ENCODE results near the gene CCT5.
"Not testable (repeated sequence)": the region's sequence is repeated elsewhere in the genome, so short reads cannot be mapped to it uniquely, and the experiment has no call there.

CCT5 gene

GRCh38 chr5:10272053-10272874 is 22.2 kb downstream of the CCT5 start:
- H3K9me3 ChIP-seq (ENCODE audit: control insufficient read depth, insufficient read depth, low read depth, low read length): no peaks in the 10 kb centered on the region
- ChIA-PET CTCF (interaction anchor here (0.6 to 0.9 kb wide), 3 partner anchors 10 to 486 kb away, joined by 3 to 5 read pairs (median 3); no protein-coding TSS in a partner anchor), POLR2A (no interaction called here)
- H3K27ac ChIP-seq (ENCODE audit: extremely low read depth, low read depth, low read length): no peak overlapping the region
- TF ChIP-seq ZNF501 (tag by site-specific recombination; IDR thresholded peaks at IDR 0.05) (no peak), ZNF362 (tag by site-specific recombination; IDR thresholded peaks at IDR 0.05) (peak; percentile 70; the same call in 1 of the 2 replicates)
- H3K4me1 ChIP-seq (ENCODE audit: control insufficient read depth, insufficient read depth, low read length): no peaks in the 10 kb centered on the region
- H3K36me3 ChIP-seq (ENCODE audit: control insufficient read depth in 2 of 2, insufficient read depth in 1 of 2, low read length in 2 of 2): no peaks in the 10 kb centered on the region; a peak in 1 of 3 replicates
- no peak overlapping the region for H3K4me3 ChIP-seq (ENCODE audit: low read depth, low read length)

GRCh38 chr5:10272875-10273209 is 22.8 kb downstream of the CCT5 start:
- H3K36me3 ChIP-seq (ENCODE audit: control insufficient read depth in 2 of 2, insufficient read depth in 1 of 2, low read length in 2 of 2); H3K9me3 ChIP-seq (ENCODE audit: control insufficient read depth, insufficient read depth, low read depth, low read length); H3K27ac ChIP-seq (ENCODE audit: extremely low read depth, low read depth, low read length); H3K4me1 ChIP-seq (ENCODE audit: control insufficient read depth, insufficient read depth, low read length); H3K4me3 ChIP-seq (ENCODE audit: low read depth, low read length); POLR2A ChIA-PET: not testable (repeated sequence)
- CTCF ChIA-PET: interaction anchor here (0.6 to 0.9 kb wide), 3 partner anchors 9 to 486 kb away, joined by 3 to 5 read pairs (median 3); no protein-coding TSS in a partner anchor

- Histone ChIP-seq H3K4me1 (ENCODE audit: control insufficient read depth, insufficient read depth, low read length) (no peaks in the 10 kb centered on the region), H3K36me3 (ENCODE audit: control insufficient read depth in 2 of 2, insufficient read depth in 1 of 2, low read length in 2 of 2) (no peaks in the 10 kb centered on the region; a peak in 1 of 3 replicates), H3K4me3 (ENCODE audit: low read depth, low read length) (no peak overlapping the region), H3K27ac (ENCODE audit: extremely low read depth, low read depth, low read length) (no peak overlapping the region), H3K9me3 (ENCODE audit: control insufficient read depth, insufficient read depth, low read depth, low read length) (no peaks in the 10 kb centered on the region)
- ChIA-PET POLR2A (interaction anchor here (0.7 kb wide), 1 partner anchor 78 kb away, joined by 3 read pairs; the partner anchor contains the start of gene MARCHF6), CTCF (interaction anchor here (1.3 kb wide), 1 partner anchor 8 kb away, joined by 6 read pairs; no protein-coding TSS in a partner anchor)
- TF ChIP-seq ZNF248 (tag by site-specific recombination; IDR thresholded peaks at IDR 0.05) (no peak), ZNF521 (tag by site-specific recombination; IDR thresholded peaks at IDR 0.05) (no peak), ZNF704 (tag by site-specific recombination; IDR thresholded peaks at IDR 0.05) (no peak), ZNF561 (tag by site-specific recombination; IDR thresholded peaks at IDR 0.05; ENCODE audit: borderline replicate concordance) (no peak), ZNF266 (tag by site-specific recombination; IDR thresholded peaks at IDR 0.05; ENCODE audit: low read depth) (no peak), ZNF398 (tag by site-specific recombination; IDR thresholded peaks at IDR 0.05) (no peak), ZBTB17 (tag by site-specific recombination; IDR thresholded peaks at IDR 0.05) (no peak), ZBTB1 (tag by site-specific recombination; IDR thresholded peaks at IDR 0.05) (no peak), ZBTB10 (tag by site-specific recombination; IDR thresholded peaks at IDR 0.05) (no peak), ZSCAN23 (tag by site-specific recombination; IDR thresholded peaks at IDR 0.05) (no peak), ZNF423 (tag by site-specific recombination; IDR thresholded peaks at IDR 0.05) (no peak), ZNF26 (tag by site-specific recombination; IDR thresholded peaks at IDR 0.05) (no peak), TSHZ1 (tag by site-specific recombination; IDR thresholded peaks at IDR 0.05; ENCODE audit: borderline replicate concordance) (no peak), ZNF529 (tag by site-specific recombination; IDR thresholded peaks at IDR 0.05; ENCODE audit: insufficient replicate concordance) (no peak), OSR2 (tag by site-specific recombination; IDR thresholded peaks at IDR 0.05) (no peak), ZNF585B (tag by site-specific recombination; IDR thresholded peaks at IDR 0.05) (no peak)
These were observed 25.4 kb downstream of the CCT5 start for GRCh38 chr5:10275460-10275859.
